NOMO-1 treated with dmso at 0.1 percent for 144 hours (cell line): ENCODE data around the gene SCARF1.
A peak's percentile ranks its signal among the peaks of the same experiment; 100 is the strongest.

Experiments
- DNase-seq: peaks from one replicate; lab custom pipeline; 2025; ENCODE audit not compliant: unreplicated experiment; lab: John Stamatoyannopoulos, UW

The SCARF1 gene

GRCh38 chr17:1601571-1601970 is 44.0 kb downstream of the SCARF1 start:
- no peak for DNase-seq

DNA sequence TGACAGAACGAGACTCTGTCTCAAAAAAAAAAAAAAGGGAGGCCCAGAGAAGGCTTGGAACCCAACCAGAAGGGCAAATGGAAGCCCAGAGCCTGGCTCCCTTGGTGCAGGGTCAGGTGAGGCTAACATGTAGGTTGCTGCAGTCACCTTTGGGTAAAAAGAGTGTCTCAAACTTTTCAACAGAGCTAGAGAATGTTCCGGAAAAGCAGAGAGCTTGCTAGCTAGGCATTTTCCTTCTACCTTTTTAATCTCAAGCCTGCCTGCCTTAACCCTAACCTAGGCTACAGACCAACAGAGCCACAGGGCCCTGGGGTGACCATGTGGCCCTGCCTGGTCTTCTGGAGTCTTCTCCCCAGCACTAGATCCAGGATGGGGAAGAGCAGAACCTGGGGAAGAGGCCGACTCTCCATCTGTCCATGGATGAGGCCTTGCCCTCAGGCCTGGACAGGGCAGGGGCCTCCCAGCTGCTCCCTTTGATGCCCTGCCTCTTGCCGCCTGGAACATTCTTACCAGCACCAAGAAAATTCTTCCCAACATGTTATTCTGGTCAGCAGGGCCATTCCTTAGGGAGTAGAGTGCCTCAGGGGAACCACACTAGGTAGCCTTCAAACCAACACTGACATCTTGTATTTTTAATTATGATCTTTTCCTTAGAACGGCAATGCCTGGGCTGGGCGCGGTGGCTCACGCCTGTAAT is 47.0 kb downstream of the SCARF1 start:
- no peak for DNase-seq

DNA sequence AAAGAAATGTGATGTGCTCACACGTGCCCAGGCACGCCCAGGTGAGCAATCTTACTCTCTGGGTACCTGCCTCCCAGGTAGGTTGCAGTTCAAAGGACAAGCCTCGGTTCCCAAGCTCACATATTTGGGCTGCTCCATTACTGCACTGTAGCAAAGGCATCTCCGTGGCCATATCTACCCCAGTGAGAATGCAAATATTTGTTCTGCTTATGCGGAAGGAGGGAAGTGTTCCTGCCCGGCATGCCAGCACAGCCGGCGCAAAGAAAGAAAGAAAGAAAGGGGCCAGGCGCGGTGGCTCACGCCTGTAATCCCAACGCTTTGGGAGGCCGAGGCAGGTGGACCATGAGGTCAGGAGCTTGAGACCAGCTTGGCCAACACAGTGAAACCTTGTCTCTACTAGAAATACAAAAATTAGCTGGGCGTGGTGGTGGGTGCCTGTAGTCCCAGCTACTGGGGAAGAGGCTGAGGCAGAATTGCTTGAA is 47.6 kb downstream of the SCARF1 start:
- no peak for DNase-seq

DNA sequence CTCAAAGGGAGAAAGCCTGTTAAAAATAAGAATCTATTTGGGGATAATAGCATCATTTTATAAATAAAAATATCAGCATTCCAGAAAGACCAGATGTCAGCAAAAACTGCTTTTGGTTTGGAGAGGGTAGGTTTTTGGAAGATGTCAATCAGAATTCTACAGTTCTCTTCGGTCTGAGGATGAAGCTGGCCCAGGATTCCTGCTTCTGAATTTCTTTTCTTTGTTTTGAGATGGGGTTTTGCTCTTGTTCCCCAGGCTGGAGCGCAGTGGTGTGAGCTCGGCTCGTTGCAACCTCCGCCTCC is 52.0 kb downstream of the SCARF1 start:
- DNase-seq, result no peak

GRCh38 chr17:1592751-1593629 is 52.5 kb downstream of the SCARF1 start:
- no peak for DNase-seq

- no peak for DNase-seq
These were observed 54.0 kb downstream of the SCARF1 start for GRCh38 chr17:1591474-1592090.

- no peak for DNase-seq
These were observed 54.6 kb downstream of the SCARF1 start for GRCh38 chr17:1590747-1591473.

GRCh38 chr17:1590029-1590746 is 55.3 kb downstream of the SCARF1 start:
- peak; percentile 27 for DNase-seq

DNA sequence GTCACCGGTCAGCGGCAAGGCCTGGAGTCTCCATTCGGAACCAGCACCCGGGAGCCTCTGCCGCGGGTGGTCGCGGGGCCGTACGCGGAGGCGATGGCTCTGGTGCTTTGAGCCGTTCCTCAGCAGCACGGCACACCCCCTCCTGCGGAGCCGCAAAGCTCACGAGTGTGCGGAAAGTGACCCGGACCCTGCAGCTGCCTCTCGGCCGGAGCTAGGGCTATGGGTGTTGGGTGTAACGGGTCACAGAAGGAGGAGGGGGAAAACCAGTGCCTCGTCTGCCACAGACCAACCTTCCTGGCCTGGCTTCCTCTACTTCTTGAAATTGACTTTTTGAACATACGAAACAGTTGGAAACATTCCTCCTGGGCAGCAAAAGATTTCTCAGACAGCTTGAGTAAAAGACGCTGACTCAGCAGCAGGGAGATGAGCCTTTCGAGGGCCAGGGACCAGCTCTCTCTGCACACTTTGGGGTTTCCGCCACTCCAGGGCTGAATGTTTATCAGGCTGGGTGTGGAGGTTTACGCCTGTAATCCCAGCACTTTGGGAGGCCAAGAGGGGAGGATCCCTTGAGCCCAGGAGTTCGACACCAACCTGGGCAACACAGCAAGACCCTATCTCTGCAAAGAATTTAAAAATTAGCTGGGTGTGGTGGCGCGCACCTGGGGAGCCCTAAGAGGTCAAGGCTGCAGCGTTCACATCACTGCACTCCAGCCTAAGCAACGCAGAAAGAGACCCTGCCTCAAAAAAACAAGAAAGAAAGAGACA is 56.5 kb downstream of the SCARF1 start:
- DNase-seq, result no peak

- DNase-seq, result no peak
These were observed 61.4 kb downstream of the SCARF1 start for GRCh38 chr17:1584167-1584566.
